Measurements from ENCODE around the gene KIF25.

The KIF25 gene

DNA sequence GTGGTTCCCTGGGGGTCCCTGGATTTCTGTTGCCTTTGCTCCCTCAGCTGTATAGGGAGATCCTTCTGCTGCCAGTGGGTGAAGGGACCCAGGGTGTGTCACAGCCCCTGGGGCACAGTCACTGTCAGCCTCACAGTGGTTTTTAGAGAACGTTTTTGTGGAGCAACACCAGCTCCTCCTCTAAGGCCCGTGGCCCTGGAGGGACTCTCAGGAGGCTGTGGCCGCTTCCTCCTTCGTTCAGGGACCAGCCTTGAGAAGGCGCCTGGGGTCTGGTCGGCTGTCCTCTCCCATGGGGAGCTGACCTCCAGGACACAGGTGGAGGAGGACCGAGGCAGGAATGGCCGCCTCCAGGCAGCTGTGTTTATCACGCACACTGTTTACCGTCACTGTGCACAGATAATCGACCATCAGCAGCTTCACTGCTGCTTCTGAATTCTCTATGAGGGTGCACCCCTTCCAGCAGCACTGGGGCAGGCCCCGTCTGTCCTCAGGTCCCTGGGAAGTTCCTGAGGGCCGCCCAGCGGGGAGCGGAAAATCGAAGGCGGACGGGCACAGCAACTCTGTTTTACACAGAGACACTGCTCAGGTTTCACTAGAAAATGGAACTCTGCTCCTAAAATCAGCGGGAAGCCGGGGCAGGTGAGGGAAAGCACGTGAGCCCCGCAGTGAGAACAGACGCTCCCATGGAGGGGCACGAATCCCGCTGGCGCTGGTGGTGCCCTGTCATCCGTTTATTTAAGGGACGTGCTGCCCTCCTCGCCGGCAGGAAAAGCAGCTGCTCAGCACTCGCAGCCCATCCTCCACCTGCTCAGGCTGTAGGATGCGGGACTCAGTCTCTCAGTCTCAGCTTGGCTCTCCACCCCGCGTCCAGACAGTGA, 92.0 kb downstream of the KIF25 start:
- DNase-seq (ENCODE audit: low spot score), result no peak

DNA sequence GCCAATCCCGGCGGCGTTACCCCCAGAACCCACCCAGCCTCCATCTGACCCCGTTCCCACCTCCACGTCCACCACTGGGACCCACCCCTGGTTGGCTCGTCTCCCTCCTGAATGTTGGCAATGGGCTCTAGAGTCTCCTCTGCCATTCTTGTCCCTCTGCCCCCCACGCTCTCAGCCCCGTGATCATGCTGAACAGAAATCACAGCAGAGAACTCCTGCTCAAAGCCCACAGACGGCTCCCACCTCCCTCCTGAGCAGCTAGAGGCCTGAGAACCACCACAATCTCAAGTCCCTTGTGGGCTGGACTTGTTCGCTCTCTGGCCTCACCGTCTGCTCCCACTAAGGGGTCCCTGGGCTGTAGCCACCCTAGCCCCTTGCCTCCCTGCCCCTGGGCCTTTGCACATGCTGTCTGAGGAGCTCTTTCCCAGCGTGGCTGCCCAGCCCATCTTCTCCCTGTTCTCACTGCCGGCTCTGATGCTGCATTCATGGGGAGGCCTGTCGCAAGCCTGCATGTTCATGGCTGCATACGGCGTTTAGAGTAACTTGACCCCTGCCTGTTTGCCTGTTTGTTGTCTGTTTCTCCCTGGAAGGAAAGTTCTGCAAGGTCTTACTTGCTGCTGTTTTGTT, 92.7 kb downstream of the KIF25 start:
- DNase-seq (ENCODE audit: low spot score), result no peak

DNA sequence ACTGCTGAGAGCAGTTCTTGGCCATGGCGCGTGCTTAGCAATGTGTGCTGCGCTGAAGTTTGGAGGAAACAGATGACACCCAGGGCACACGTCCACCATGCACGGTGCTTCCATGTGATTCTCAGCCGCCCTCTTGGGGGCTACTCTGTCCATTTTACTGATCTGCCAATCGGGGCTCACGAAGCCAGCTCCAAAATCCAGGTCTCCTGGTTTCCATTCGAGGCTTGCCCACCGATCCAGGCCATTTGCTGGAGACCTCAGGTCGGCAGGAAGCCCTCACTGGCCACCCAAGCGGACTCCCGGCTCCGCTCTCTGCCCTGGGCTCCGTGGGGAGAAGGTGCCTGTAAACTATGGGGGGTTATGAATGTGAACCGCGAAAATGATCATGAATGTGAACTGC, 93.2 kb downstream of the KIF25 start:
- DNase-seq (ENCODE audit: low spot score), result no peak

DNA sequence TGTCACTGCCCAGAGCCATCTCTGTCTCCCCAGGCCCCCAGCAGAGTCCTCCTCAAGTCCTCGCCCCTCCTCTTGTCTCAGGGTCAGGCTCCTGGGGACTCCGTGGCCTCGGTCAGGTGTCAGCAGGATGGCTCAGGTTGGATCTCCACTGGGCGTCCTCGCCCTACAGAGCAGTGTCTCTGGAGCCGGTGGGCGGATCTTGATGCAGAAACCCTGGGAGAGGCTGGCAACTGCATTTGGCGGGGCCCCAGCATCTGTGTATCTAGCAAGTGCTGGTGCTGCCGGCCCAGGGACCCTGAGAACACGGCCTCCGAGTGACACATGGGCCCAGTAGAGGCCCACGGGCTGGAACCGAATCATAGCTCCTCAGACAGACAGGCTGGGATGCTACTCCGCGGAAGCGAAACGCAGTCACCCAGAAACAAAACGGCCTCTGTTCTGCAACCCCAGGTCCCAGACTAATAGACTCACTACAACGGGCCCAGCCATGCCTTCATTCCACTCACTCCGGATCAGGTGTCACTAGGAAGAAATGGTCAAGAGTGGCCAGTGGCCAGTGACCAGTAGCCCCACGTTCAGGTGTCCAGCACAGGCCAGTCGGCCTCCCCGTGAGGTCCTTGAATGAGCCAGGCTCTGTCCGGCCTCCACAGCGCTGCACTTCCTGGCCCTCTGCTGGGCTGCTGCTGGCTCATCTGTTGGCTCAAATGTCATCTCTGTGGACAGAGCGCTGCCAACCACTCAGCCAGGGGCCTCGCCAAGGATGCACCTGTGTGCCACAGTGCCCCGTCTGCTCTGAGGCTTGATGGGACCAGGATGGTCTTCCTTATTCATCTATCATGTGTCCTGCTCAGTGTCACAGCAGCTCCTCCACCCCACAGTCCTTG, 94.2 kb downstream of the KIF25 start:
- no peak for DNase-seq (ENCODE audit: low spot score)

DNA sequence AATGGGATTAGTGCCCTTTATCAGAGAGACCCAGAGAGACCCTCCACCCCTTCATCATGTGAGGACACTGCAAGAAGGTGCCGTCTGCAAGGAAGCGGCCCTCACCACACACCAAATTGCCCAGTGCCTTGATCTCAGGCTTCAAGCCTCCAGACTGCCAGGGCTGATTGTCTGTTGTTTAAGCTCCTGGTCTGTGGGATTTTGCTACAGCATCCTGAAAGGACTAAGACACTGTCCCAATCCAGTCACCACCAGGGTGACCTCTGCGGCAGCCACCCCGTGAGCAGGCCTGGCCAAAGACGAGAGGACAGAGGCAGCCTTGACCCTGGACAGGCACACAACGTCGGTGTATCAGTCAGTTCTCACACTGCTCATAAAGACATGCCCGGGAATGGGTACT, 95.1 kb downstream of the KIF25 start:
- no peak for DNase-seq (ENCODE audit: low spot score)

DNA sequence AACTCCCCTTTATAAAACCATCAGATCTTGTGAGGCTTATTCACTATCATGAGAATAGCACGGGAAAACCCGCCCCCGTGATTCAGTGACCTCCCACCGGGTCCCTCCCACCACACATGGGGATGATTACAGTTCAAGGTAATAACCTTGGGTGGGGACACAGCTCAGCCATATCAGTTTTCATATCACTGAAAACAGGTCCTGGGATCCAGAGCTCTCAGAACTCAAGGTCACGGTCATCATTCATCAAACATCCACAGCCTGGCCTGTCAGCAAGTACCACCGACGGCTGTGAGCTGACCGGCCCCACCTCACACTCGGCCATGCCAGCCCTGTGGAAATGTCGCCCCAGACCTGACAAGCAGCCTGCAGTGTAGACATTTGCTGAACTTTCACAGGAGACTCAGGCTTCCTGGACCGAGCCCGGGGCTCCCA, 95.6 kb downstream of the KIF25 start:
- no peak for DNase-seq (ENCODE audit: low spot score)

DNA sequence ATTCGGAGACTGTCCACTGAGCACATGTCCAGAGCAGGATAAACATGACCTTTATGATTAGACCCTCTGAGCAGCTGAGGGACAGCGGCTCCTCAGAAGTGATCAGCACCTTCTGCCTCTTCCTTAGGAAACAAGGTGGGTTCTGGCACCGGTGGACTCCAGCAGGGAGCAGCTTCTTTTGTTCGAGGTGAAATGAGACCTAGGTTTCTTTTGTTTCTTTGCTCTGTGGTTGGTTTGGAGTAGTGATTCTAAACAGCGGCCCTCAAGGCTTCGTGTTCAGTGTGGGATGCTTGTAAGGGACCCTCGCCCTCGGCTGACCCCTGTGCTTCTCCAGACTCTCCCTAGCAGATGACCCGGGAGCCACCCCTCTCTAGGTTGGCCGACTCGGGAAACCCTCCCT, 96.2 kb downstream of the KIF25 start:
- DNase-seq (ENCODE audit: low spot score), result no peak

Data from CD4-positive, alpha-beta T cell treated with Interleukin-6 at 100 ng/mL for 8 hours (primary cell).